Endodermal cell (in vitro differentiated cells): ENCODE measurements around the gene MUC6. TPM values are rescaled to one million over a fixed set of nuclear protein-coding genes. Genes with fewer than 3 reads are reported as not detected.
A peak's percentile ranks its signal among the peaks of the same experiment; 100 is the strongest.

Experiments
- DNase-seq: peaks from one replicate; pipeline ENCODE4 v3.0.0-alpha.2; 2017
- H3K27ac ChIP-seq: 2 replicates; pipeline ENCODE4 v1.5.1; 2013; ENCODE audit warnings: mild to moderate bottlenecking, low read depth, low read length, moderate library complexity
- H3K27me3 ChIP-seq: 2 replicates; pipeline ENCODE4 v1.6.1; 2013; ENCODE audit warnings: mild to moderate bottlenecking, low read length, moderate library complexity; ENCODE audit not compliant: insufficient read depth, control insufficient read depth, poor library complexity, severe bottlenecking
- H3K36me3 ChIP-seq: 2 replicates; pipeline ENCODE4 v1.7.0; 2013; ENCODE audit warnings: mild to moderate bottlenecking, low read length, moderate library complexity; ENCODE audit not compliant: control insufficient read depth, insufficient read depth
- H3K4me1 ChIP-seq: one replicate; pipeline ENCODE4 v1.7.0; 2013; ENCODE audit warnings: low read length; ENCODE audit not compliant: control insufficient read depth, insufficient read depth
- H3K4me3 ChIP-seq: 2 replicates; pipeline ENCODE4 v1.5.1; 2013; ENCODE audit warnings: mild to moderate bottlenecking, low read length, moderate library complexity
- H3K9ac ChIP-seq: 2 replicates; pipeline ENCODE4 v1.6.1; 2013; ENCODE audit warnings: mild to moderate bottlenecking, low read length, moderate library complexity; ENCODE audit not compliant: poor library complexity, severe bottlenecking; ENCODE audit errors: extremely low read depth
- H3K9me3 ChIP-seq: 2 replicates; pipeline ENCODE4 v1.6.1; 2013; ENCODE audit warnings: mild to moderate bottlenecking, low read length, moderate library complexity; ENCODE audit not compliant: control insufficient read depth
- H3K27ac Mint-ChIP-seq: 2 replicates; pipeline ENCODE4 v1.8.0; 2020; ENCODE audit warnings: mixed read lengths
- H3K27me3 Mint-ChIP-seq: 2 replicates; pipeline ENCODE4 v1.8.0; 2021; ENCODE audit warnings: mild to moderate bottlenecking, mixed read lengths; ENCODE audit not compliant: insufficient read depth
- H3K36me3 Mint-ChIP-seq: 2 replicates; pipeline ENCODE4 v1.8.0; 2020; ENCODE audit warnings: low read depth, mixed read lengths
- H3K4me1 Mint-ChIP-seq: 2 replicates; pipeline ENCODE4 v1.8.0; 2020; ENCODE audit warnings: mixed read lengths
- H3K4me3 Mint-ChIP-seq: 2 replicates; pipeline ENCODE4 v1.8.0; 2020; ENCODE audit warnings: mild to moderate bottlenecking, moderate library complexity, mixed read lengths
- H3K9me3 Mint-ChIP-seq: 2 replicates; pipeline ENCODE4 v1.8.0; 2020; ENCODE audit warnings: mild to moderate bottlenecking, mixed read lengths
- CTCF ChIP-seq: fragments of 200-600 bp; sonication (generic); conservative IDR thresholded peaks from 2 replicates; pipeline ENCODE4 v1.5.0; 2021; ENCODE audit warnings: antibody characterized with exemption, mild to moderate bottlenecking
- WGBS, 2 experiments: methylation state at CpG; one replicate each; pipeline versions ENCODE4 v1.1.5 to v1.1.7; 2013; ENCODE audit warnings: missing lambda C conversion rate in 2 of 2, mixed read lengths in 1 of 2; ENCODE audit not compliant: insufficient coverage in 1 of 2, insufficient read length in 1 of 2; 5-methylcytosine and 5-hydroxymethylcytosine counted together
- total RNA-seq, 2 donors: library from RNA; stranded (reverse); fragmentation: NEBNext Ultra II Directional in 1 of 2; extraction: Animal tissue kit (Norgen Biotek cat#: 25700) in 1 of 2; gene quantifications; 2 replicates in 1 of 2; 3 replicates in 1 of 2; pipeline ENCODE4 v1.2.1, GENCODE V29; 2021

The MUC6 gene
- total RNA-seq, 2 donors from 2014 or later = 0.26 to 0.40 TPM

- H3K9ac ChIP-seq = no peak overlapping the region
- H3K4me1 Mint-ChIP-seq = no peaks in the 10 kb centered on the region
- H3K9me3 Mint-ChIP-seq = peaks cover 11% of the 10 kb centered on the region
- no peak overlapping the region for H3K27ac Mint-ChIP-seq
- no peaks in the 10 kb centered on the region for H3K27me3 ChIP-seq
- H3K27ac ChIP-seq = no peak overlapping the region
- no peak overlapping the region for H3K4me3 ChIP-seq
- H3K27me3 Mint-ChIP-seq = no peaks in the 10 kb centered on the region
- no peak overlapping the region for H3K4me3 Mint-ChIP-seq
- H3K36me3 ChIP-seq = no peaks in the 10 kb centered on the region
- no peak for TF ChIP-seq CTCF
- H3K9me3 ChIP-seq = peaks cover 5% of the 10 kb centered on the region
- 67 to 80% methylated on average over 16 to 18 of the region's 18 CpGs for WGBS, 2 experiments
- H3K4me1 ChIP-seq = no peaks in the 10 kb centered on the region
- no peak for DNase-seq
- no peaks in the 10 kb centered on the region for H3K36me3 Mint-ChIP-seq
These were observed 24.5 kb upstream of the MUC6 start for GRCh38 chr11:1060852-1061616.

- H3K9me3 Mint-ChIP-seq = peaks cover 11% of the 10 kb centered on the region
- no peaks in the 10 kb centered on the region for H3K36me3 ChIP-seq
- no peaks in the 10 kb centered on the region for H3K4me1 ChIP-seq
- H3K27me3 ChIP-seq = no peaks in the 10 kb centered on the region
- H3K27me3 Mint-ChIP-seq = no peaks in the 10 kb centered on the region
- no peak overlapping the region for H3K9ac ChIP-seq
- WGBS, 2 experiments = 89 to 91% methylated on average over 15 to 16 of the region's 16 CpGs
- DNase-seq = peak; percentile 38
- no peak overlapping the region for H3K4me3 Mint-ChIP-seq
- peaks cover 5% of the 10 kb centered on the region for H3K9me3 ChIP-seq
- H3K27ac Mint-ChIP-seq = no peak overlapping the region
- no peak overlapping the region for H3K4me3 ChIP-seq
- H3K36me3 Mint-ChIP-seq = no peaks in the 10 kb centered on the region
- no peaks in the 10 kb centered on the region for H3K4me1 Mint-ChIP-seq
- TF ChIP-seq CTCF = no peak
- H3K27ac ChIP-seq = no peak overlapping the region
These were observed 23.9 kb upstream of the MUC6 start for GRCh38 chr11:1060410-1060809.

GRCh38 chr11:1059759-1060158, 23.2 kb upstream of the MUC6 start:
- Mint-ChIP-seq H3K9me3 (peaks cover 11% of the 10 kb centered on the region), H3K4me3 (no peak overlapping the region), H3K4me1 (no peaks in the 10 kb centered on the region), H3K36me3 (no peaks in the 10 kb centered on the region), H3K27ac (no peak overlapping the region), H3K27me3 (no peaks in the 10 kb centered on the region)
- TF ChIP-seq CTCF = peak; percentile 42
- Histone ChIP-seq H3K27me3 (no peaks in the 10 kb centered on the region), H3K9me3 (peaks cover 5% of the 10 kb centered on the region), H3K36me3 (no peaks in the 10 kb centered on the region), H3K4me3 (no peak overlapping the region), H3K4me1 (no peaks in the 10 kb centered on the region), H3K27ac (no peak overlapping the region), H3K9ac (no peak overlapping the region)
- DNase-seq = no peak
- WGBS, 2 experiments = 81 to 83% methylated on average over 9 to 15 of the region's 15 CpGs
